ENCODE data around the gene GLT1D1. TPM values are rescaled to one million over a fixed set of nuclear protein-coding genes. Genes with fewer than 3 reads are reported as not detected.

GLT1D1 gene
- polyA plus RNA-seq, 1 of the 3 experiments (the other 2 are of a cell fraction) = 0.05 TPM

DNA sequence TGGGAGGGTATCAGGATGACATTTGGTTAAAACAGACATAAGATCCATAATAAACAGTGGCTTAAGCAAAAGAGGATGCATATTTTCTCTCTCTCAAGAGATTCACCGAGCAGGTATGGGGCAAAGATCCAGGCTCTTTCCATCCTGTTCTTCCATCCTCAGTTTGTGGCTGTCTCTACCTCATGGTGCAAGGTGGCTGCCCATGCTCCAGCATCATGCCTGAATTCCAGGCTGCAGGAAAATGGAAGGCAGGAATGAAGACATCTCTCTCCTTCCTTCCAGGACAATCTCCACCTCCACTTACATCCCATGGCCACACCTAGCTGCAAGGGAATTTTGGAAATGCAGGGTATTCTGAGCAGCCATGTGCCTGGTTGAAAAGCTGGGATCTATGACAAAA is 136.0 kb downstream of the GLT1D1 start:
- Histone ChIP-seq H3K4me3 (ENCODE audit: low read depth in 2 of 2, low read length in 1 of 2) (no peak overlapping the region), H3K9me3 (no peaks in the 10 kb centered on the region), H3K27me3 (ENCODE audit: insufficient read depth) (no peaks in the 10 kb centered on the region), H3K9me2 (no peaks in the 10 kb centered on the region), H3K79me2 (ENCODE audit: insufficient read depth) (no peaks in the 10 kb centered on the region), H2AFZ (ENCODE audit: low read depth) (no peak overlapping the region), H3K27ac (ENCODE audit: low read depth in 2 of 2, low read length in 1 of 2) (no peak overlapping the region), H4K20me1 (ENCODE audit: insufficient read depth) (no peaks in the 10 kb centered on the region), H3K4me2 (no peak overlapping the region), H3F3A (replicated peaks; ENCODE audit: insufficient read depth) (no peaks in the 10 kb centered on the region), H3K9ac (no peak overlapping the region), H3K36me3 (replicated peaks in 1 of 2; ENCODE audit: control insufficient read depth in 1 of 2, insufficient read depth in 2 of 2, low read length in 1 of 2) (no peaks in the 10 kb centered on the region), H3K4me1 (ENCODE audit: control insufficient read depth in 1 of 2, insufficient read depth in 2 of 2, low read depth in 1 of 2, low read length in 1 of 2) (no peaks in the 10 kb centered on the region)
- TF ChIP-seq RXRA (IDR thresholded peaks at IDR 0.05; ENCODE audit: borderline replicate concordance, low read depth) (no peak), RCOR1 (IDR thresholded peaks at IDR 0.05; ENCODE audit: low read length) (no peak), EZH2phosphoT487 (IDR thresholded peaks at IDR 0.05; ENCODE audit: borderline replicate concordance, low read depth) (no peak), FOXJ3 (CRISPR knock-in tag; IDR thresholded peaks at IDR 0.05) (no peak), MXI1 (IDR thresholded peaks at IDR 0.05; ENCODE audit: low read depth, low read length) (no peak), SMC3 (IDR thresholded peaks at IDR 0.05; ENCODE audit: low read depth, low read length) (no peak), TCF12 (IDR thresholded peaks at IDR 0.05) (no peak), FOSL2 (IDR thresholded peaks at IDR 0.05; ENCODE audit: borderline replicate concordance, low read depth) (no peak), GABPA (IDR thresholded peaks at IDR 0.05; ENCODE audit: low read depth) (no peak), NFIC (IDR thresholded peaks at IDR 0.05; ENCODE audit: borderline replicate concordance) (no peak), SIN3A (IDR thresholded peaks at IDR 0.05; ENCODE audit: borderline replicate concordance, low read depth, low read length) (no peak), TEAD4 (IDR thresholded peaks at IDR 0.05; ENCODE audit: borderline replicate concordance, insufficient read depth) (no peak), RAD21 (IDR thresholded peaks at IDR 0.05; ENCODE audit: low read length) (no peak), MEF2A (IDR thresholded peaks at IDR 0.05; ENCODE audit: borderline replicate concordance, low read depth) (no peak), NRF1 (IDR thresholded peaks at IDR 0.05; ENCODE audit: low read depth, low read length) (no peak)
- TF ChIP-seq, protein P1, sequence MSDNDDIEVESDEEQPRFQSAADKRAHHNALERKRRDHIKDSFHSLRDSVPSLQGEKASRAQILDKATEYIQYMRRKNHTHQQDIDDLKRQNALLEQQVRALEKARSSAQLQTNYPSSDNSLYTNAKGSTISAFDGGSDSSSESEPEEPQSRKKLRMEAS (IDR thresholded peaks at IDR 0.05; ENCODE audit: low read depth) = no peak
- TF ChIP-seq, protein P2, sequence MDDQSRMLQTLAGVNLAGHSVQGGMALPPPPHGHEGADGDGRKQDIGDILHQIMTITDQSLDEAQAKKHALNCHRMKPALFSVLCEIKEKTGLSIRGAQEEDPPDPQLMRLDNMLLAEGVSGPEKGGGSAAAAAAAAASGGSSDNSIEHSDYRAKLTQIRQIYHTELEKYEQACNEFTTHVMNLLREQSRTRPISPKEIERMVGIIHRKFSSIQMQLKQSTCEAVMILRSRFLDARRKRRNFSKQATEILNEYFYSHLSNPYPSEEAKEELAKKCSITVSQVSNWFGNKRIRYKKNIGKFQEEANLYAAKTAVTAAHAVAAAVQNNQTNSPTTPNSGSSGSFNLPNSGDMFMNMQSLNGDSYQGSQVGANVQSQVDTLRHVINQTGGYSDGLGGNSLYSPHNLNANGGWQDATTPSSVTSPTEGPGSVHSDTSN (IDR thresholded peaks at IDR 0.05) = no peak
- TF ChIP-seq, protein P3, sequence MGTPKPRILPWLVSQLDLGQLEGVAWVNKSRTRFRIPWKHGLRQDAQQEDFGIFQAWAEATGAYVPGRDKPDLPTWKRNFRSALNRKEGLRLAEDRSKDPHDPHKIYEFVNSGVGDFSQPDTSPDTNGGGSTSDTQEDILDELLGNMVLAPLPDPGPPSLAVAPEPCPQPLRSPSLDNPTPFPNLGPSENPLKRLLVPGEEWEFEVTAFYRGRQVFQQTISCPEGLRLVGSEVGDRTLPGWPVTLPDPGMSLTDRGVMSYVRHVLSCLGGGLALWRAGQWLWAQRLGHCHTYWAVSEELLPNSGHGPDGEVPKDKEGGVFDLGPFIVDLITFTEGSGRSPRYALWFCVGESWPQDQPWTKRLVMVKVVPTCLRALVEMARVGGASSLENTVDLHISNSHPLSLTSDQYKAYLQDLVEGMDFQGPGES (IDR thresholded peaks at IDR 0.05; ENCODE audit: low read depth, low read length) = no peak
- TF ChIP-seq, protein P4, sequence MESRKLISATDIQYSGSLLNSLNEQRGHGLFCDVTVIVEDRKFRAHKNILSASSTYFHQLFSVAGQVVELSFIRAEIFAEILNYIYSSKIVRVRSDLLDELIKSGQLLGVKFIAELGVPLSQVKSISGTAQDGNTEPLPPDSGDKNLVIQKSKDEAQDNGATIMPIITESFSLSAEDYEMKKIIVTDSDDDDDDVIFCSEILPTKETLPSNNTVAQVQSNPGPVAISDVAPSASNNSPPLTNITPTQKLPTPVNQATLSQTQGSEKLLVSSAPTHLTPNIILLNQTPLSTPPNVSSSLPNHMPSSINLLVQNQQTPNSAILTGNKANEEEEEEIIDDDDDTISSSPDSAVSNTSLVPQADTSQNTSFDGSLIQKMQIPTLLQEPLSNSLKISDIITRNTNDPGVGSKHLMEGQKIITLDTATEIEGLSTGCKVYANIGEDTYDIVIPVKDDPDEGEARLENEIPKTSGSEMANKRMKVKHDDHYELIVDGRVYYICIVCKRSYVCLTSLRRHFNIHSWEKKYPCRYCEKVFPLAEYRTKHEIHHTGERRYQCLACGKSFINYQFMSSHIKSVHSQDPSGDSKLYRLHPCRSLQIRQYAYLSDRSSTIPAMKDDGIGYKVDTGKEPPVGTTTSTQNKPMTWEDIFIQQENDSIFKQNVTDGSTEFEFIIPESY (IDR thresholded peaks at IDR 0.05; ENCODE audit: borderline replicate concordance, low read depth) = no peak
- WGBS (ENCODE audit: low lambda C conversion rate) = 0% methylated on average over 1 of the region's 1 CpG
- ChIA-PET POLR2A (no interaction called here), CTCF (no interaction called here)
- no peak for DNase-seq
